HepG2 (cell line): ENCODE measurements around the gene GP9.
A peak's percentile ranks its signal among the peaks of the same experiment; 100 is the strongest.

Experiments
- JUNB ChIP-seq: sonication (generic); formaldehyde crosslinking; IDR thresholded peaks from 2 replicates; pipeline ENCODE4 v1.8.0; 2022; ENCODE audit warnings: missing genetic modification reagents, mild to moderate bottlenecking, borderline replicate concordance
- JUND ChIP-seq: sonication (generic); formaldehyde crosslinking; IDR thresholded peaks from 2 replicates; pipeline ENCODE4 v1.8.0; 2022; ENCODE audit warnings: mild to moderate bottlenecking, missing genetic modification reagents
- ZNF317 ChIP-seq: sonication (generic); formaldehyde crosslinking; IDR thresholded peaks from 2 replicates; pipeline ENCODE4 v1.5.0; 2020; ENCODE audit warnings: mild to moderate bottlenecking, missing genetic modification reagents
- ZNF709 ChIP-seq: sonication (generic); formaldehyde crosslinking; IDR thresholded peaks from 2 replicates; pipeline ENCODE4 v1.5.0; 2020; ENCODE audit warnings: mild to moderate bottlenecking, missing genetic modification reagents

- no peak for TF ChIP-seq JUND (CRISPR knock-in tag)
- TF ChIP-seq ZNF709 (CRISPR knock-in tag), result 0 out of 2 replicates have a peak, but pooled peaks have one; percentile 38
- no peak for TF ChIP-seq ZNF317 (CRISPR knock-in tag)
- TF ChIP-seq JUNB (CRISPR knock-in tag), result 0 out of 2 replicates have a peak, but pooled peaks have one; percentile 31
These were observed 33.6 kb upstream of the GP9 start for GRCh38 chr3:129026728-129027543.
